GM21390 (cell line): ENCODE measurements around the gene BSCL2.
A peak's percentile ranks its signal among the peaks of the same experiment; 100 is the strongest.
"Not testable (repeated sequence)": the region's sequence is repeated elsewhere in the genome, so short reads cannot be mapped to it uniquely, and the experiment has no call there.

Source experiments
- ATAC-seq: cut with Tn5 transposase; IDR thresholded peaks from one replicate; pipeline ENCODE4 v1.9.1; 2021; ENCODE audit not compliant: unreplicated experiment

BSCL2 gene

DNA sequence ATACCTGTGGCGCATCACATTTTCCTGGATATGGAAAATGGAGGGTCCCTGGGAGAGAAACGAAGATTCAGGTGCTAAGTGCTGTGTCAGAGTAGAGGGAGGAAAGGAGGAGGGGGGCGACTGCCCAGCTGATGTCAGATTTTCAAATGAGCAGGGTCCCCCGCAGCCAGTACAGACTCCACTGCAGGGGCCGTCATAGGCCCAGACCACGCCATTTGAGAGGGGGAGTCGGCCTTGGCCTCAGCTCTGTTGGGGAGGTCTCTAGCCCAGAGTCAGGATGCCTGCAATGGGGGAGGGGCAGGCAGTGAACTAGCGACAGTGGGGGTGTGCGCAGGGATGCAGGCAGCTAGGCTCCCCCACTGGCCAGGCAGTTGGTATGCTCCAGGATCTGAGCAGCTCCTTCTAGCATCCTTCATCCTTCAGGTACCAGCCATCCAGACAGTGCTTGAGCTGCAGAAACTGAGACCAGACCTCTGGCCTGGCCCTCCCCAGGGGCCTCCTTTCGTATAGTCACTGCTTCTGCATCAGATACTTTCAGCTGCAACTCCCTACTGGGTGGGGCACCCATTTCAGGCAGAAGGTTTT, at the start of gene BSCL2, which contains the start of gene GNG3:
Gene BSCL2 (minus strand): TSS at position 148 of the 585 bp plus-strand sequence. CDS start 229 bp downstream, outside the sequence.
Gene GNG3 (plus strand): TSS at position 400 of the 585 bp plus-strand sequence. CDS start 620 bp downstream, outside the sequence.
- no peak for ATAC-seq

DNA sequence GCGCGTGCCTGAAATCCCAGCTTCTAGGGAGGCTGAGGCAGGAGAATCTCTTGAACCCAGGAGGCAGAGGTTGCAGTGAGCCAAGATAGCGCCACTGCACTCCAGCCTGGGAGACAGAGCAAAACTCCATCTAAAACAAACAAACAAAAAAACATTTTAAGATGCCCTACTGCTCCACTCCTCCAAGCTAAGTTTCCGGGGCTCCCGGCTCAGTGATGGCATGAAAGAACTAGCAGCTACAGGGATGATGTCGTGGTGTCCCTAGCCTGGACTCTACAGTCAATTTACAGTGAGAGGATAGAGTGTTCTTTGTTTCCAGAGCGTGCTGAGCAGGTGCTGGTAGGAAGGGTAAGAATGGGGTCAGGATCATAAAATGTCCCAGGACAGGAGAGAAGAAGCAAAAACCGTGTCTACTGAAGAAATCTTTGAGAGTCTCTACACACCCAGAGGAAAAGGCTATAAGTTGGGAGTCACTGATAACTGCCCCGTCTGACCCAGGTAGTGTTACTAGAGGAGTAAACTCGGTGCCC, 47.9 kb upstream of the BSCL2 start:
- no peak for ATAC-seq

DNA sequence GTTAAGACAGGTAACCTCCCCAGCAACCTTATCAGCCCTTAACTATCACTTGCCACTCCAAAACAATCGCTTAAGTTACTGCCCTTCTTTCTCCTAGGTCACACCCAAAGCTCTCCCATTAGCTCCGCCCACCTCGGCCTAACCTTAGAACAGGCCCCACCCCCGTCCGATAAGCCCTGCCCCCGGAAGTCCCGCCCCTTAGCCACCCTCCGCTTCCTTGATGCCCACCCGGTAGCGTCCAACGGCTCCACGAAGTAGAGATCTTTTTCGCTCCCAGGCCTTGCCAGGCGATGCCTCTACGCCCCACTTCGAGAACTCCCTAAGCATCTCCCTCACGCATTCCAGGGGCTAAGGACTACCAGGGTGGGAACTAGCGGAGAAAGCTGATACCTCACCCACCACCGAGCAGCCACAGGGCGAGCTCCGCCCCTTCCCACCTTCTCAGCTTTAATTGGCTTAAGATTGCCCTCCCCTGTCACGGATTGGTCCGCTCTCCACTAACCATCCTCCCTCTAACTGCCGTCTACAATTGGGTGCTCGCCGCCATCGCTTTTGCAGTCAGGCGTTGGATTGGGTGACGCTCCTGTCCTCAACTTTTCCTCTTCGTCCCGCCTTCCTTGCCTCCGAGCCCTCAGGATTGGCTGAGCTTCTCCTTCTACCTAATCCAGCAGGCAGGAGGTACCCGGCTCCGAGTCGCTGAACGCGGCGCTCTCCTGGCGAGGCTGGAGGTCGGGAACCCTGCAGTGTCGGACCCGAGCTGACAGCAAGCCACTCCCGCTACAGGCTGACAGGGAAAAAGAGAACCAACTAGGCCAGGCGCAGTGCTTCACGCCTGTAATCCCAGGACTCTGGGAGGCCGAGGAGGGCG, 46.7 kb upstream of the BSCL2 start, which contains the start of gene ZBTB3:
Gene ZBTB3 (minus strand): TSS at position 425 of the 868 bp plus-strand sequence. CDS start 496 bp downstream, outside the sequence.
- peak; percentile 93 for ATAC-seq

DNA sequence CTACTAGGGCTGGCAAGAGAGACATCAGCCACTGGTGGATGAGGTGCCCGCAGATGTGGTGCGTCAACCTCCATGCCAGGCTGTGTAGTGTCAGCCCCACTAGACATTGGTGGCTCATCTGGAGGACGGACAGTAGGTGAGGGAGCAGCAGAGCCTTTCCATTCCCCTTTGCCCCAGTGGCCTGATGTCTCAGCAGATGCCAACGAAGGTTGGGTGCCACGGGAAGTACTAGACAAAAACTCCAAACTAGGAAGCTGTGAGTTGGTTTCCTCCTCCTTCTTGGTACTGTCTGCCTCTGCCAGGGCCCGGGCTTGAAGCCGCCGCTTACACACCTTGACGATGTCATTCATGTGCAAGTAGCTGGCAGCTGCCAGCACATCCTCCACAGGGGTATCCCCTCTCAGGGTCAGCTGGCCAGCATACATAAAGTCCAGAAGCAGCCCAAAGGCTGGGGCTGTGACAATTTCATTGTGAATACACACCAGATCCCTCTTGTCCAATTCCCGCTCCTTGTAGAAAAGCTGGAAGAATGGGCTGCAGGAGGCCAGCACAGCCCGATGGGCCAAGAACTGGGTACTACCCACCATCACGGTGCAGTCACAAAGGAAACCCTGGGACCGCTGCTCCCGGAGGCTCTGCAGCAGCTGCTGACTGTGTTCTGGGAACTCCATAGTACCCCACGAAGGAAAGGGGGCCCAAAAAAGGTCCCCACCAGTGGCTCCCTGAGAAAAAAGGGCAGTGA, 45.9 kb upstream of the BSCL2 start:
- ATAC-seq, result no peak

DNA sequence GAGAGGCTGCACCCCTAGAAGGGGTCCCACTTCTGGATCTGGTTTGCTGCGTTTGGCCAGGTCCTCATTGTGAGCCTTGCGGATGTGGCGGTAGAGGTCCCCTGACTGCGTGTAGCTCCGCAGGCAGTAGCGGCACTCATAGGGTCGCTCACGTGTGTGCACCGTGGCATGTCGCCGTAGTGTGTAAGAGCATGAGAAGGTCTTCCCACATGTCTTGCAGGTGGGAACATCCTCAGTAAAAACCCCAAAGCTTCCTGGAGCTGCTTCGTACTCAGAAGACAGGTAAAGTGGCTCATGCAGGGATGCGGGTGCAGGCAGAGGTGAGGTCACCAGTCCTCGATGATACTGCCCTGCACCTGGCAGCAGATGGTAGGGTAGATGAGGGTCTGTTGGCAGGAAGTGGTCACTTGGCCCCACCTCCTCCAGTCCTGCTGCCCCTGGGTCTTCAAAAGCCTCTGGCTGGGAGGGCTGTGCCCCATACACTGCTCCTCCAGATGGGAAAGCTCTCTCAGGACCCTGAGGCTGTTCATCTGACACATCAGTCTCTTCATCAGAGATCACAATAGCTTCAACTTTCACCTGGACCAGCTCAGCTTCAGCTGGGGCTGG, 45.1 kb upstream of the BSCL2 start:
- no peak for ATAC-seq

DNA sequence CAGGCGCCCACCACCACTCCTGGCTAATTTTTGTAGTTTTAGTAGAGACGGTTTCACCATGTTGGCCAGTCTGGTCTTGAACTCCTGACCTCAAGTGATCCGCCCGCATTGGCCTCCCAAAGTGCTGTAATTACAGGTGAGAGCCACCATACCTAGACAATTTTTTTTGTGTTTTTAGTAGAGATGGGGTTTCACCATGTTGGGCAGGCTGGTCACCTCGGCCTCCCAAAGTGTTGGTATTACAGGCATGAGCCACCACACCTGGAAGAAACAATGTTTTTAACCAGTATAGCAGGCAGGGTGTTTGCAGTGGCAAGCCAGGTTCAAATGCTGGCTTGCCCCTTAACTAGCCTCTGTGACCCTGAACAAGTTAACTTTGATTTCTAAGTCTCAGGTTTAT, 42.7 kb upstream of the BSCL2 start:
- ATAC-seq, result not testable (repeated sequence)

DNA sequence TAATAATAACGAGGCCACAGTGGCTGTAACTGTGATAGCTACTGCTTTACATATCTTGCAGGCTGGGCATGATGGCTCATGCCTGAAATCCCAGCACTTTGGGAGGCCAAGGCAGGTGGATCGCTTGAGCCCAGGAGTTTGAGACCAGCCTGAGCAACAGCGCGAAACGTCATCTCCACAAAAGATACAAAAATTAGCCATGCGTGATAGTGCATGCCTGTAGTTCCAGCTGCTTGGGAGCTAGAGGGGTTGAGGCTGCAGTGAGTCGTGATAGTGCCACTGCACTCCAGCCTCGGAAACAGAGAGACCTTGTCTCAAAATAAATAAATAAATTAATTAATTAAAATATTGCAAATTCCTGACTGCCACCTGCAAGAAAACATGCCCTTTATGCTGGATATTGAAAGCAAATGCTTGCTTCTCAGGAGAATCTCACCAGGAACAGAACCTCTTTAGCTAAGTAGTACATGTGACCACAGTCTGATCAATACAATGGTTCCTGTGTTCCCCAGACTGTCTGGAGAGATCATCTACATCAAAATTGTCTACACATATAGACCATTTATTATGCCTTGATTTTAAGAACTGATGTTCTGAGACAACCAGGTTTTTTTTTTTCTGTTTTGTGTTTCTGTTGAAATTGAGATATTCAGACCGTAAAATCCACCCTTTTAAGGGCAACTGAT, 40.4 kb upstream of the BSCL2 start:
- ATAC-seq, result no peak

DNA sequence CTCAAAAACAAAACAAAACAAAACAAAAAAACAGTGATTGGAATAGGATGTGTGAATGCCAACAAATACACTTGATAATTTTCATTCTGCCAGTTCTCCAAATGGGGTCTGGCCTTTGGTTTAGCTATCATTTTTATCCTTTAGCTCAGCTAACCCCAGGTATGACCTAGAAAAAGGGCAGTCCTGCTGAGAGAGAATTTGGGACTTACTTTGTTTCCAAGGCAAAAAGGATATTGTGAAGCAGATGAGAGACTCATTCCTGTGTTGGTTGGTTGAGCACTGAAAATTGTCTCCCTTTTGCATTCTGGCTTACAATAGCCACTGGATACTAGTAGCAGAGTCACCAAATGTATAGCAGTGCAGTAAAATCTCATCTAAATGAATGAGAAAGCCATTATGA, 30.0 kb upstream of the BSCL2 start:
- no peak for ATAC-seq

DNA sequence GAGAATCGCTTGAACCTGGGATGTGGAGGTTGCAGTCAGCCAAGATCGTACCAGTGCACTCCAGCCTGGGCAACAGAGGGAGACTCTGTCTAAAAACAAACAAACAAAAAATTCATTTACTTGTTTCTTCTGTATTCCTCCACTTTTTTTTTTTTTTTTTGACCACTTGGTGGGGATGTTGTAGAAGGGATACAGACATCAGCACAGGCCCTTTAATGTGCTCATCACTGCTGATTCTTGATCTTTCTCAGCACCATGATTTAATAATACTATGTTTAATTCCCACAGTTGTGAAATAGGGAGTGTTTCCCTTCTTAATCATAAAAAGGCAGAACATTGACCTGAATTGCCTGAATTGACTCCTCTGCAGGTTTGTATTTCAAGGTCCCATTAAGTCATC, 25.6 kb upstream of the BSCL2 start:
- ATAC-seq, result no peak

DNA sequence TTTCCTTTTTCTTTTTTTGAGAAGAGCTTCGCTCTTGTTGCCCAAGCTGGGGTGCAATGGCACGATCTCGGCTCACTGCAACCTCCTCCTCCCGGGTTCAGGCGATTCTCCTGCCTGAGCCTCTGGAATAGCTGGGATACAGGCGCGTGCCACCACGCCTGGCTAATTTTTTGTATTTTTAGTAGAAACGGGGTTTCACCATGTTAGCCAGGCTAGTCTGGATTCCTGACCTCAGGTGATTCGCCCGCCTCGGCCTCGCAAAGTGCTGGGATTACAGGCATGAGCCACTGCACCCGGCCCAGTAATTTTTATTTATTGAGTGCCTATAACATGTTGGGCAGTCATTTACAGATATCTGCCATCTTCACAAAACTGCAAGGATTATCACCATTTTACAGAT, 22.9 kb upstream of the BSCL2 start:
- not testable (repeated sequence) for ATAC-seq

DNA sequence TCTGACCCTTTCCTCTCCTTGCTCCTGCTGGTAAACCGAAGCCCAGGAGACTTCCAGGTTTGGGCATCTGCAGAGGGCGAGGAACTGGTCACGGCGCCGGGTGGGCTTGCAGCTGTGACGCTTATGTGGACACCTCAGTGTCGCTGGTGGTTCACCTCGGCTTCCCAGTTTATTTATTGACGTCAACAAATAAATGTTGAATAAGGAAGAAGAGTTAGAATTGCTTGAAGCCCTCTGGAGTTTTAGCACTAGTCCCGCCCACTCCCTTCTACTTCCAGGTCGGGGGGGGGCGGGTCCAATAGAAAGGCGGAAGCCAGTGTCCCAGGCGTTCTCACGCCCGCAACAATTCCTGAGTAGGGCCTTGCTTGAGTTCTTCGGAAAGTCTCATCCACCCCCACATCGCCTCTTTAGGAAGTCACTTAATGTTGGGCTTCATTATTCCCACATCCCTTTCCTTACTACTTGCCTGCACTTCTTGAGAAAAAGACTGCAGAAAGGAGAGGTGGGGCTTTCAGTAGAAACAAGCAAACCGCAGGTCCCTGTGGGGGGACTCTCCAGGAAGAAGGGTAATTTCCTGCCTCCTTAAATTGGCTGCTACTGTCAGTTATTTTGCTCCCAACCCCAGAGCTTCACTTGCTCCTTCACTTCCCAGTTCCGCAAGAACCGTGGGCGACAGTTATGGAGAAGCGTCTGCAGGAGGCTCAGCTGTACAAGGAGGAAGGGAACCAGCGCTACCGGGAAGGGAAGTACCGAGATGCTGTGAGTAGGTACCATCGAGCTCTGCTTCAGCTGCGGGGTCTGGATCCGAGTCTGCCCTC, 21.2 kb upstream of the BSCL2 start, which contains the start of gene TTC9C:
Gene TTC9C (plus strand): TSS at position 316 of the 818 bp plus-strand sequence. CDS start 363 bp downstream, at position 679.
- peak; percentile 27 for ATAC-seq

DNA sequence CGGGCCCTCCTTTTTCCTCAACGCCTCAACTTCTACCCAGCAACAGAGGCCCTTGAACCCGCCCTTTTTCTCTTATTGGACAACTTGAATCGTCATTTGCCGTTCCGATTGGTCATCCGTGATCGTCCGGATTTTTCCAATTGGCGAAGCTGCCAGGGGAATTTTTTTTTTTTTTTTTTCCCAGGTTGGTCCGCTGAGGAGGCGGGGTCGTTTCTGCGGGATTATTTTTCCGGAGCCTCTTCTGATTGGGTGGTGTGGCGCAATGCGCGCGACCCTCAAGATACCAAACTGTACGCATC, 20.6 kb upstream of the BSCL2 start:
- ATAC-seq, result peak; percentile 49

DNA sequence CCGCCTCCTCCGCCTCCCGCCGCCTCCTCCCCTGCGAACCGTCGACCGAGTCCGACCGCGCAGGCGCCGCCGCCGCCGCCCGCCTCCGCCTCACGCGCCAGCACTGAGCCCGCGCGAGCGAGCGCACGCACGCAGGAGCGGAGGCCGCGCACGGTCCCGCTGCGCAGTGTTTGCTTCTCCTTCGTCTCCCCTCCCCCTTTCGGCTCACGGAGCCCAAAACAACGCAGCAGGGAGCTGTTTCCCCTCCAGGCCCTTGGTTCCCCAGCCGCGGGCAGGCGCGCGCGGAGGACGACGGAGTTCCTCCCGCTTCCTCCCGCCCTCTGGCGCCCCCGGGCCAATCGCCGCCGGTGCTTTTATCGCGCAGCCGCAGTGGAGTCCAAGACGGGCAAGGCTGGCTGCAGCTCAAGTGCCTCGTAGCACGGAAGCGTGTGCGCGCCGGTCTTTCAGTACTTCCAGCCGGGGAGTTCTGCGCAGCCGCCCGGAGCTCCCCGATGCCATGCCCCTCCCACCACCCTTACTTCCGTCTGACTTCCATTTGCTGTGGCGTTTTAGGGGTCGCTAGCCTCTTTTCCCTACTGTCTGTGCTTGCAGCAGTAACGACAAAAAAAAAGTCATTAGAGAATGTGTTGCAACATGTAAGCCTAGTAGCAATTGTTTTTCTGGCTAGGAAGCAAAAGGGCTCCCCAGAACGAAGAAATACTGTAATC, 20.1 kb upstream of the BSCL2 start, which contains the start of gene HNRNPUL2:
Gene HNRNPUL2 (minus strand): TSS at position 293 of the 707 bp plus-strand sequence. CDS start 301 bp downstream, outside the sequence.
- ATAC-seq, result peak; percentile 69

DNA sequence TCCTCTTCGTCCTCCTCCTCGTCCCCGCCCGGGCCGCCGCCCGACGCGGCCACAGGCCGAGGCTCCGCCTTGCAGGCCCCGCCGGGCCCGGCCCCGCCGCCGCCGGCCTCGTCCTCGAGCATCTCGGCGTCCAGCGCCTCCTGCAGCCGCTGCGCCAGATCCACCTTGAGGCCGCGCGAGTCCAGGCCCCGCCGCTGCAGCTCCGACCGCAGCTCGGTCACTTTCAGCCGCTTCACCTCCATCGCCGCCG, 19.6 kb upstream of the BSCL2 start:
- peak; percentile 12 for ATAC-seq

DNA sequence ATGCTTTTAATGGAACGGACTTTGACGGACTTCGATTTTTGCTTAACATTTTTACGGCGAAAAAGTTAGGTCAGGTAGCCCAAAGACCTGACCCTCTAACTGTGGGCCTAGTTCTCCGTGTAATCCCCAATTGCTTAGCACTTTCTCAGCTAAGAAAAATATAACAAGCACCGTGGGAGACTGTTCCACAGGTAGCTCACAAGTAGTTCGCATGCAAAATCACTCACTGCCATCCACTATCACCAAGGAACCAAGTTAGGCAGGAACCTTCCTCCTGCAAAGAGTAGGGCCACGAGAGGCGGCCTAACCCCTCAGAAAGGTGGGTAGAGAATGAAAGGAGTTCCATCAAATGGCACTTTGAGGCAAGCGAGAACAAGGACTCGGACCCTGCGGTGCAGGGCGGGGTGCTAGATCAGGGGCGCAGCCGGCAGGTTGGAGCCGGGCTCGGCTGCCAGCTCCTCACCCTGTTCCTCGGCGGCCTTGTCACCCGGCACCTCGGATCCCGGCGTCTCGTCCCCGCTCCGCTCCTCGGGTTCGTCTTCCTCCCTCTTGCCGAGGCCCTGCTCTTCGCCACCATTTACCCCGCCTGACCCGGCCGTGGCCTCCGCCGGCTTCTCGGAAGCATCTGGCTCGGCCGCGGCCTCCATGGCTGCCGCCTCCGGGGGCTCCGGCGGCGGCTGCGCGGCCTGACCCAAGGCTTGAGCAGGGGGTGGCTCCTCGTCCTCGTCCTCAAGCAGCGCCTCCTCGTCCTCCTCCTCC, 19.1 kb upstream of the BSCL2 start:
- no peak for ATAC-seq

DNA sequence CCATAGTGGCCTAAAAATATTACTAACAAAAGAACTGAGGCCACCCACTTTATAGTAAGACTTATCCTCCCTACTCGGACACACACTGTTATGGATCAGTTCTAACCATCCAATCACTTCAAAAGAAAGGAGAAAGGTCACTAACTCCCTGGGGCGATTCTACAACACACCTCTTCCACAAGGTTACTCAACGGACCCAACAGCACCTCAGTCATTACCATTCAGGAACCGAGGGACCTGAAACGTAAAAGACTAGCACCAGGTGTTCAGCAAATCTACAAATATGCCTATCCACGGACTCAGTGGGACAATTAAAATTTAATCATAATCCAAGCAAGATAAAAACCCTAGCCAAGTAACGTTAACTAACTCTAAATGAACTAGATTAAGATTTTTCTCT, 18.4 kb upstream of the BSCL2 start:
- no peak for ATAC-seq

DNA sequence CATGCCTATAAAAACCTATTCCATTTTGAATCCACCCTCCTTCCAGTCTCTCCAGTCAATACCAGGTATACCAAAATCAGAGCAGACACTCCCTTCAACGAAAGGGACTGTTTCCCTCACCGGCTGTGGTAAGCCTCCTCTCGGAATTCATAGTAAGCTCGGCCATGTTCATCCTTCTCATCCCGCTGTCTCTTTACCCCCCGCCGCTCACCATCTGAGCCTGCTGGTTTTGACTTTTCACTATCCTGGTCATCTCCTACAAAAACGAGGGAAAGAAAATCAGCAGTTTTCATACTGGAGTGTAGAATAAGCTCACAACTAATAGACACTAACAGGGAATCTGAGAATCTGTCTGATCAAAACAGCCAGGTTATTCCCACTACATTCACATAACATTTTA, 16.9 kb upstream of the BSCL2 start:
- no peak for ATAC-seq

DNA sequence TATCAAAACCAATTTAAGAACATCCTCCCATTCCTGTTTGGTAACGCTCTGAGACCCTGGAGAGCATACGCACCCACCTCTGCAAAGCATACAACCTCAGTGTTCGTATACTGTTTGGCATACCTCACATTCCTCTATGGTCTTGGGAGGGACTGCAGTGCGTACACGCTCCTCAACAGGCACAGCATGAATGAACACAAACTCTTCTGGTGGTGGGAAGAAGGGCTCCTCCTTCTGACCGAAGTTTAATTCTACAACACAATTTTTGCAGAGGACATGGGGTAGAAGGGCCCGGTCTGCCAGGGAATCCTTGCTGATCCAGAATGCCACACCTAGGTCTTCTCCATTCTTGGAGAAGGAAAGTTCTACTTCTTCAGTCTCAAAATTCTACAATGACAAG, 14.8 kb upstream of the BSCL2 start:
- ATAC-seq, result no peak
